GM21526 (cell line): ENCODE measurements around the gene KPNB1.

ENCODE experiments used
- ATAC-seq: cut with Tn5 transposase; IDR thresholded peaks from one replicate; pipeline ENCODE4 v1.9.1; 2021; ENCODE audit warnings: moderate library complexity; ENCODE audit not compliant: unreplicated experiment, low FRiP score

The KPNB1 gene

DNA sequence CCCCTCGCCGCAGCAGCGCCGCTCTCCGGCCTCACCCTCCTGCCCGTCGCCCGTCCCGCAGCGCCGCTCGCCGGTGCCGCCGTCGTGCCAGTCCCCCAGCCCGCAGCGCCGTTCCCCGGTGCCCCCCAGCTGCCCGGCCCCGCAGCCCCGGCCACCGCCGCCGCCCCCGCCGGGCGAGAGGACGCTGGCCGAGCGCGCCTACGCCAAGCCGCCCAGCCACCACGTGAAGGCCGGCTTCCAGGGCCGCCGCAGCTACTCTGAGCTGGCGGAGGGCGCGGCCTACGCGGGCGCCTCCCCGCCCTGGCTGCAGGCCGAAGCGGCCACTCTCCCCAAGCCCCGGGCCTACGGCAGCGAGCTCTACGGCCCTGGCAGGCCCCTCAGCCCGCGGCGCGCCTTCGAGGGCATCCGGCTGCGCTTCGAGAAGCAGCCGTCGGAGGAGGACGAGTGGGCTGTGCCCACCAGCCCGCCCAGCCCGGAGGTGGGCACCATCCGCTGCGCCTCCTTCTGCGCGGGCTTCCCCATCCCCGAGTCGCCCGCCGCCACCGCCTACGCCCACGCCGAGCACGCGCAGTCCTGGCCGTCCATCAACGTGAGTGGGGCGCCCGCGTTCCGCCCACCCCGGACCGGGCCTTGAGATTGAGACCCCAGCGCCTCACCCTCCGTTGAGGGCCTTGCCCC is 59.3 kb downstream of the KPNB1 start:
- ATAC-seq: no peak

DNA sequence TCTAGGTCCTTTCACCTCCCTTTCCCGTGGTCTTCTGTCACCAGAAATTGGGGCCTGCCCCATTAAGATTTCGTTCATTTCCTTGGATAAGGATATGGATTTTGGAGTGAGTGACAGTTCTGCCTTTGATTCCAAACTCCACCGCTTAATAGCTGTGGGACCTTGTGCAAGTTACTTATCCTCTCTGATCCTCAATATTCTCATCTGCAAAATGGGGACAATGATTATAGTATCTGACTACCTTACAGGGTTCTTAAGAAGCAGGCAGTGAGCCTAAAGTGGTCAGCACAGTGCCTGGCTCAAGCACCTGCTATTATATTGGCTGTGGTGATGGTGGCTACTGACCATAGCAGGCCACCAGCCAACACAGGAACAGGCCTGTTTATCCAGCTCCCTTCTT is 59.9 kb downstream of the KPNB1 start:
- ATAC-seq: no peak

DNA sequence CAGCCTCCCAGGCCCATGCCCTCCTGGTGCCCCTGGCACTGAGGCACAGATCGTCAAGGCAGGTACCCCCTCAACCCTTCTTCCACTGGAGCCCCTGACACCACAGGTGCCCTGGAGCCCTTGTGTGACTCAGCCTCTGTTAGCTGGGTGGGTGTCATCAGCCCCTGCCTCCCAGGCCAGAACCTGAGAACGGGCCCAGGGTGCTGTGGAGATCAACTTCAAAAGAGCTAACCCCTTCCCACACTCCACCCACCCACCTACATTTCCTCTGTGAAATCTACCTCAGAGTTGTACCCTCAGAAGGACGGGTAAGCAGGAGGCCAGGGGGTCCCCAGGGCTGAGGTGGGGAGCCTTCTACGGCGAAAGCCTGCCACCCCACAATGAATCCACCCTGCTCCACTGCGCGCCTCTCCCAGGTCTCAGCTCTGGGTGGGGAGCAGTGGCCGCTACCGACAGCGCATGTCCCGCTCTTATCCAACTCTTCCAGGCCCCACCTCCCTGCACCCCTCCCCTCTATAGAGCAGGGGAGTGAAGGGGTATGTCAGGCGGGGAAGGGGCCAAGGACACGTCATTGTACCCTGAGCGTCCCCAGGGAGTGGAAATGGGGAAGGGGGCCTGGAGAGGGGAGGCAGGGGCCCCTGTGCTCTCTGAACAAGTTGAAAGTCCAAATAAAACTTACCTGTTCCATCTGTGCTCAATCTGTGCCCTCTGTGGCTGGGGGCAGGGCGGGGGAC is 61.8 kb downstream of the KPNB1 start:
- no peak for ATAC-seq

DNA sequence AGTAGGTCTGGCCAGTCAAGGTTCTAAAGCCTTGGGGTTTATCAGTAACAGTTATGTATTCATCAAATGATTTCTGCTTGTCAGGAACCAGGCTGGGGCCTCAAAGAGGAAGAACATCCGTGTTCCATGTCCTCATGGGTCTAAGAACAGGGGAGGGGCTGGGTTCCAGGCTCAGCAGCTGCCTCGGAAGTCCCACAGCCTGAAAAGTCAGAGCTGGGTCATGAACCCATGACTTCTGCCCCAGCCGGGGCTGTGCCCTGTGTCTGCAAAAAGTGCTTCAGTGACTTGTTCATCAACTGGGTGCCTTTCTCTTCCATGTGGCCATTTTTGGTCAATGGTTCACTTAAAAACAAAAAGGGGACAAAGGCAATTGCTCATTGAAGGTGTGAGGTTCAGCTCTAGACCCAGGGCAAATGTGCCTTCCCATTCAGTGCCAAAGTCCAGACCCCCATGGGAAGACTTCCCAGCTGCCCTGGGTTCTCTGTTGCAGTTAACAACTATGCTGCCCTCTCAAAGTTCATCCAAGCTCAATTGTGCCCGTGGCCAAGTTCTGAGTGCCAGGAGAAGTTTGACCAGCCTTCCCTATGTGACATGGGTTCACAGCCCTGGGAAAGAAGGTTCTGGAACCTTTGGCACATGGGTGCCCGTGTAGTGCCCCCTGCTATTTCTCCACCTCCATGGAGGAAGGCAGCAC is 62.8 kb downstream of the KPNB1 start:
- no peak for ATAC-seq

DNA sequence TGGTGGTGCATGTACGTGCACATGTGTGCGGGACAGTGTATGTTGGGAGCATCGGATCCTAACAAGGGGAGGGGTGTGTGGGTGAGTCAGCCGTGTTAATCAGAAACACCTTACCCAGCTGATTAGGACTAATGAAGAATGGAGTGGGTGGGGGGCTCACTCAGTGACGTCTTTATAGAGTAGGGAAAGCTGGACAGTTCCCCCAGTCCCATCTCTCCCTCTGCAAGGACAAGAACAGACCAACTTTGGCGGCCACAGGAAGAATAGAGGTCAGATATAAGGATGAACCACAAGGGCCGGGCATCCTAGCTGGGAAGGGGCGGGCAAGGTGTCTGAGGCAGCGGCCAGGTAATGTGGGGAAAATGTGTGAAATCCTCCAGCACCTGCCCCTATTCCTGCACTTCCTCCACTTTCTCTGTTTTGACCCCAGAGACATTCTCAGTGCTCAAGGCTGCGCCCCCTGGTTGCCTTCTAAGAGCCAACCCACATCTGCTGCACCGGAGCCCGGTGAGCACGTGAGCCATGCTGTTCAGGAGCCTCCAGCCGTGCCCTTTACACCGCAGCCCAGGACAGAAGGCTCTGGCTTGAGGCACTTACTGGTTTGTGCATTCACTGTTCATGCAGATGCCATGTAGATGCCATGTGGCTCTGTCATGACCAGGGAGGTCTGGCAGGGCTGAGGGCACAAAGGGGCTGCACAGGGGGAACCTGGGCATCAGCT is 64.4 kb downstream of the KPNB1 start:
- ATAC-seq: no peak

DNA sequence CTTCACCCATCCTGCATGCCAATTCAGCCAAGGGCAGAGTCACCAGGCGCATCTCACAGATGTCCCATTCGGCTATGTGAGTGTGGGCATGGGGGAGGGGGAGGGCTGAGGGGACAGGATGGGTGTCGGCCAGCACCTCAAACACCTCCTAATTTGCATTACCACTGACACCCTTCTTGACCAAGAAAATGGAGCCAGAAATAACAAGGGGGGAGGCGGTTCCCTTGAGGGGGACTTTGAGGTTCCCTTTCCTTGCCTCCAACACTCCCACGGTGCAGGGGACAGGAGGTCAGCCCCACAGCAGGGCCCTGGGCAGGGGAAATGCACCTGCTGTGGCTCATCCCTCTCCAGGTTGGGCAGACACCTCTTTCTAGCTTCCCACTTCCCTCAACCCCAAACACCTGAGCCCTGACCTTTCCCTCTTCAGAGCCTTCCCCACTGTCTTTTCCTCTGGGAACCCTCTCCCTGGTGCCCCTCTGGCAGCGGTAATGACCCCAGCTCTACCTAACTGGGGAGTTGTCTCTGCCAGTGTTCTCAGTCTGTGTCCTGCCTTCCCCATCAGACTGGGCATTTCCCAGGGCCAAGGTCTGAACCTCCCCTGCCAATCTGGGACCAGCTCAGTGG is 65.2 kb downstream of the KPNB1 start:
- no peak for ATAC-seq

DNA sequence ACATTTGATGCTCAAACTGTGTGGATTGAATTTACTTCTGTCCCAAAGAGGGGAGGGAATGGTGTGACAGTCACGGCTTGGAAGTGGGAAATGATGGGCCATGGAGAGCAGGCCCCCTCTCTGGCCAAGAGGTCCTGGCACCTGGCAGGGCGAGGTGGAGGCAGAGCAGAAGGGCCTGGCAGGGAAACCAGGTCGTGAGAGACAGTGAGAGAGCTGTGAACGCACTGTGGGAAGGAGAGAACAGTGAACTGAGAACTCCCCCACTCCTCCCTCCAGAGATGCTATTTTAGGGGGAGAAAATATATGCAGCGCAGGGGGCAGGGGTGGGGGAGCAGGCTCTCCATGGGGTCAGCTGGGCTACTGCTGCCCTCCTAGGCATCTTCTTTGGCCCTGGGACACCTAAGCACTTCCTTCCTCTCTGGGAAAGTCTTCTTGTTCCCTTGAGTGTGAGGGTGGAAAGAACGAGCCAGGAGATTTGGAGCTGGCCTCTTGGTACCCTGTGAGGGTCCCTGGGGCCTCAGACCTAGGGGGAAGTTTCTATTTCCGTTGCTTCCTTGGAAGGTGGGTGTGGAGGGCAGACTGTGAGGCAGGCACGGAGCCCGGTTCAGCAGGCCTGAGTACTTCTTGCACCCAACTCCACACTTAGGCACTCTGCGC is 66.1 kb downstream of the KPNB1 start:
- no peak for ATAC-seq

DNA sequence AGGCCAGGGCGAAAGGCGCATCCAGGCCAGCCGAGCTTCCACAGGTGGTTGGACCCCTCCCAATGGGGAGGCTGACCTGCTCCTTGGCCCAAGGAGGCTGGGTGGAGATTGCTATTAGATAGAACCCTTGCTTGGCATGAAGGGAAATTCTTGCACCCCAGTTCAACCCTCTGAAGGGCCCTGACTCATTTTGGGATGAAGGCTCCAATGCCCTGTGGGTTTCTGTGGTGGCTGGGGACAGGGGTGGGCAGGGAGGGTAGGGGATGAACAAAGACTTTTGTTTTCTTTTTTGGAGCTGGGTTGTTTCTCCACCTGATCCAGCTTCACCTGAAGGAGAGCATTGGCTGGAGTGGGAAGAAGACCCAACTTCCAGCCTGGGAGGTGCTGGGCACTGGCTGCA is 66.7 kb downstream of the KPNB1 start:
- ATAC-seq: no peak

DNA sequence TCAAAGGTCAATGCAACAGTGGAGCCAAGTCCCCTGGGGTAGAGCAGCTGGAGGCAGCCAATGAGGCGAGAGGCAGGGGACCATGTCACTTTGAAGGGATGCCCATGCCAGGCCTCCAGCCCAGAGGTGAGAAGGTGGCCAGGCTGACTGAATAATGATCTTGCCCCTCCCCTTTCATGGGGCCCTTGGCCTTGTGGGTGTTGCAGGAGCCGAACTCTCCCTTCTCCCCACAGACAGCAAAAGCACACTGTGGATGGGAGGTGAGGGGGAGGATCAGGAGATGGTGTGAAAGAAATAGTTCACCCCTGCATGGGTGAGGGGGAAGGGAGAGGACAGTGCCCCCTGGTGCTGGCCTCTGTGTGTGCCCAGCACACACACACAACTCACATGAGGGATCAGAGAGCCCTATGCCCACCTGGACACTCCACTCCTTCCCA is 67.6 kb downstream of the KPNB1 start:
- no peak for ATAC-seq

DNA sequence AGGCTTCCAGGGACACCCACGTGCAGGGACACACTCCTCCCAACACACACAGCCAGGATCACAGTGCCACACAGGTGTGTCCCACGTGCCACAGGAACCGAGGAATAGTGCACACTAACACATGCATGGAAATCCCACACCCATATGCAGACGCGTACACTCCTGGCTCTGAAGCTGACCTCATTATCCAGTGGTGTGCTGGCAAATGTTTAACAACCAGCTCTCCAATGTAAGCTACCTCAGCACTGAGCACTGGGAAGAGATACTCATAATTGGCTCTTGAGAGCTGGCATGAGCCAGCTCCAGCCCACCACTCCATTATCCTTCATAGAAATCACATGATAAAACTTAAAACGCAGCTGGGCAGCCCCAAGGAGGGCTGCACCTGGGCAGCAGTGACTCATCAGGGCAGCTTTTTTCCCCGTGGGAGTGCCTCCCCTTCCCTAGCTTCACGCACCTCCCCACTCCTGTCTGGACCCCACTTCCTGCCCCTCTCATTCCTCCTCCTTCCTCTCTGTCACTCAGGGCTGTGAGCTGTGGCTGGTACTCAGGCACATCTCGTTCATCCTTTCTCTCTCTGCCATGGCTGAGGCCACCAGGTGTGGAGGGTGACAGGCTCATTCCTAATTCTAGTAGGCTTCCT is 68.4 kb downstream of the KPNB1 start:
- ATAC-seq: no peak

DNA sequence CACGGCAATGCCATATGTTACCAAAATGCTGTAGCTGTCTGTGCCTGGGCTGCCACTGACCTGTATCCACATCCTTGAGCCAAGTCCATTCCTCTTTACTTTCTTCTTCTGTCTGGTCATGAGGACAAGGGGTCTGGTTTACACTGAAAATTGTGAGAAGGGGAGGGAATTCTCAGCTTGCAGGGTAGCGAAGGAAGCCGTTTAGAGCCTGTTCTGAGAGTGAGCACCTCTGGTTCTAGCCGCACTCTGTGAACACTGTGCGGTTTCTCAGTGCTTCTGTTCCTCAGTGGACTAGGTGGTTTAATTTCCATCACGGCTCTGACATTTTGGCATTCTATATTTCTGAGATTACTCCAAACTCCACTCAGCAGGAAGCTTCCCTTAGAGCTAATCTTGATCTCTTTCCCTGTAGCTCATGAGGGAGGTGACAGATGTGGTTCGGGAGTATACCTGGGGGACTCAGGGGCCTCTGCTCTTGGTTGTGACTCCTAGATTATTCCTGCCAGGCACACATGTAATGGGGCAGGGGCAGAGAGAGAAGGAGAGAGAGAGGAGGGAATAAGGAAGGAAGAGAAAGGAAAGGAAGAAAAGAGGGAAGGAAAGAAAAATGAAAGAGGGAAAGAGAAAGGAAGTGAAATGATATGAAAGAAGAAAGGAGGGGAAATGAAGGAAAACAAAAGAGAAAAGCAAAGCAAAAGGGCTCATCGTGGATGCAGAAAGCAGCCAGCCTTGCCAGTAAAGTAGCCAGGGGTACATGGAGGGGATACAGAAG is 69.1 kb downstream of the KPNB1 start:
- ATAC-seq: no peak

DNA sequence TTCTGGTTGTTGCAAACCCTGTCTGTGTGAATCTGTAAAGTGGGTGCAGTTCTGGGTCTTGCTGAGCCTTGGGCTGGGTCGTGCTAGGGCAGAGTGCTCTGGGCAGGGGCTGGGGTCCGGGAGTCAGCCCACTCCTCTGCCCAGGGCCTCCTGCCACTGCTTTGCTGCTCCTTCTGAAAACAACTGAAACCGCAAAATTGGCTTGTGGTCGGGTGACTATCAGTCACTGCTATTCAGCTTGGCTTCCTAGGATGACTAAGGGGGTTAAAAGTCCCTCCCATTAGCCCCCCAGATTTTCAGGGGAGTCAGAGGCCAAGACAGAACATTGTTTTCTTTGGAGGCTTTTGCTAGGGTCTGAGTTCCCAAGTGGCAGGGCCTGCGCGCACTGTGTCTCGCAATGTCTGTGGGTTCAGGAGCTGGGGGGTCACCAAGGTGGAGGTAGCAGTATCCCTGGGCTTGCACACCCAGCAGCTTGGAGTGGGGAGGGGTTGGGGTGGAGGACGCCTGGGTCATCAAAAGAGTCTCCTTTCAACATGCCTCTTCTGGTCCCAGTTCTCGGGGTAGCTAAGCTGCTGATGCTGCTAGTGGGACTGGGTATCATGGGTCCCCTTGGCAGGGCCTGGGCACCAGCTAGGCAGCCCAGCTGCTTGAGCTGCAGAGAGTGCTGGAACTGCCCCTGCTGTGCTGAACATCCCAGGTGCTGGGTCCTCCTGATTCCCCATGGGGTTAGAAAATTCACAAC is 69.9 kb downstream of the KPNB1 start:
- ATAC-seq: no peak

DNA sequence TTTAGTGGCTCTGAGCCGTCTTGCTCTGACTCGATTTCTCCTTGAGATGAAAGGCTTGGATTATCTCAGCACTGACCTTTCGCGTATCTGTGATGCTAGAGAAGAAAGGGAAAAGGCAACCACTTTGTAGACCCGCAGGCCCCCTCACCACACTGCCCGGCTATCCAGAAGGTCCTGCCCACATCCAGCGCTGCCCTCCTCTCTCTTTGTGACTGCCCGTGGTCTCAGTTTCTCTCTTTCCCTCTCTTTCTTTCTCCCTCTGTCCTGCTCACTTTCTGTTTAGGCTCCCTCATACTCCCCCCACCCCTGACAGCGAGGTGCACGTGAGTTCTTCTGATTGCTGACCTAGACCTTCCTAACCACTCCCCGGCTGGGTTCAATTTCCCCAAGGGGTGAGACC is 70.5 kb downstream of the KPNB1 start:
- ATAC-seq: no peak

DNA sequence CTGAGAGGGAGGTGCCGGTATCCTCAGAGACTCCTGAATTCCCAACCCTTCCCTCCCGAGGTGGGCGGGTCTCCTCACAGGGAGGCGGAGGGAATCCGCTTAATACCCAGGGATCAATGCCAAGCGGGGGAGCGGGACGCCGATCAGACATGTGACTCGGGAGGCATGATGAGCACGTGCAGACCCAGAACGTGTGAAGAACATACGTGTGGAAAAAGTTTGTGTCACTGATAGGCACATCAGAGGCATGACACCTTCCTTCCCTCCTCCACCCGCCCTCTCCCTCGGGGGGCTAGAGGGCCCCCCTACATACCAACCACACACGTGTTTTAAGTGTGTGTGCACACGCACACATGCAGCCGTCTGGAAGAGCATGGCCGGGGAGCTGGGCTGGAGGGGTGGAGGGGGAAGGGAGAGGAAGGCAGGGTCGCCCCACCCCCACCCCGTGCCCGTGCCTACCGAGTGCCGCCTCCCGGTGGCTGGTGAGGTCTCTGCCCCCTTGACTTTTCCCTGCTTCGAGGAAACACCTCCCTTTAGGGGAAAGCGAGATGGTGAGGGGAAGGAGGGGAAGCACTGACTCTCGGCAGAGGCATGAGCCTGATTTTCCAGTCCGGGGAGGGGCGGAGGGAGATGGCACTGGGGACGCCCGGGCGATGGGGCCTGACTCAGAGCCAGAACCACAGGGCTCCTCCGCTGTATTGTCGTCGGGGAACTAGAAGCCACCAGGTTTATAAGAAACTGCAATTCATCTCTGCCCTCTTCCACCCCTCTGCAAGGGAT is 71.2 kb downstream of the KPNB1 start:
- no peak for ATAC-seq

DNA sequence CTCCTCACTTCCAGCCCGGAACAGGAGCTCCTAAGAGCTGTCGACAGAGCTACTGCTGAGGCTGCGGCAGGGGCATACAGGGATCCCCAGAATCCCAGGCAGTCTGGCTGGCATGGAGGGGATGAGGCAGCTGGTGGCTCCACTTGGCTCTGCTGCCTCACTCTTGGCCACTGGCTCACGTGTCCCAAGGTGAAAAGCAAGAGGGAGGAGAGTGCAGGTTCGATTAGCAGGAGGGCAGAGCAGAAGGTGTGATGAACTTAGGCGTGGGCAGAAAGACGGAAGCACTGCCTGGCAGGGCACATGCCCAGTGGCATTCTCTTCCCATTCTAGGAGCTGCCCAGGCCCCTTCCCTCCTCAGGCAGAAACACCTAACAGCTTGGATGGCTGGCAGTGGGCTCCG is 72.0 kb downstream of the KPNB1 start:
- no peak for ATAC-seq

DNA sequence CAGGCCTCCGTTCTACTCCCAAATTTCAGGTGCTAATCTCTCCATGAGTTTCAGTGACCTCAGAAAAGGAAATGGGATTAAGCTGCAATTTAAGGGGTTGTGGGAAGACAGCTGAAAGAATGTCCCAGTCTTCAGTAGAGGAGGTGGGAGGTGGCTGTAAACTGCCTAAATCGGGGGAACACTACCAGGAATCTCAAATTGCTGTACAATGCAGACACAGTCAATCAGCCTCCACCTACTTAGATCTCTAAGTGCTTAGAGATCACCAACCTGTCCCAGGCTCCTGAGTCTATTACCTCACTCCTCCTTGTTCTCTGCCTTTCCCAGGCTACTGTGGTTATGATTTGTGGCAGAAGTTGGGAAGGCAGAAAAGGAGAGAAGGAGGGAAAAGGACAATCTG is 75.0 kb downstream of the KPNB1 start:
- ATAC-seq: no peak

DNA sequence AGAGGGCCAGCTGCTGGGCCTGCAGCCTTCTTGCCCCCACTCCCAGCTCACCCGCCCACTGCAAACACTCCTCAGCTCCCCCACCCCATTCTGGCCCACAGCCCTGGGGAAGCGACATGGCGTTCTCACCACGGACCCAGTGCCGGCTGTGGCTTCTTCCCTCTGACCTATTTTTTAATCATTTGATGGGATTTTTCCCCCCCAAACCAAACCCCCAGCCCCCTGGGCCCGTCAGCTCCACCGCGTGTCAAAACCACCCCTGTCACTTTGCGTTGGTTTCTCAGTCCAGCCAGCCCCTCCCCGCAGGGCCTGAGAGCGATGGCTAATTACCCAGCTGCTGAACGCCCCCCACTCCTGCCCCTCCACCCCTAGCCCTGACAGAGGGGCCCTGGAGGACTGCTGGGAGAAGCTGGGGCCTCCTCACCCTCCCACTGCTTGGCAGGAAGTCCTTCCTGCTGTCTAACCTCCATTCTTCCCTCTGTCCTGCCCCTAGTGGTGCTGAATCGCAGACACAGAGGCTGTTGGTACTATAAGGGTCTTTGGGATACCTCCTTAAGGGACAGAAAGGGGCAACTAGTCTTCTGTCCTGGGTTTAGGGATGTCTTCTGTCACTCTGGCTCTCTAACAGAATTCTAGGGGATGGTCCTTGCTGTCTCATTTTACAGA is 75.9 kb downstream of the KPNB1 start:
- ATAC-seq: no peak
